Measurements from ENCODE around the gene RBM20. TPM values are rescaled to one million over a fixed set of nuclear protein-coding genes. Genes with fewer than 3 reads are reported as not detected.

RBM20 gene
- total RNA-seq, 1 donor from 2014 or later, result 3.3 TPM

DNA sequence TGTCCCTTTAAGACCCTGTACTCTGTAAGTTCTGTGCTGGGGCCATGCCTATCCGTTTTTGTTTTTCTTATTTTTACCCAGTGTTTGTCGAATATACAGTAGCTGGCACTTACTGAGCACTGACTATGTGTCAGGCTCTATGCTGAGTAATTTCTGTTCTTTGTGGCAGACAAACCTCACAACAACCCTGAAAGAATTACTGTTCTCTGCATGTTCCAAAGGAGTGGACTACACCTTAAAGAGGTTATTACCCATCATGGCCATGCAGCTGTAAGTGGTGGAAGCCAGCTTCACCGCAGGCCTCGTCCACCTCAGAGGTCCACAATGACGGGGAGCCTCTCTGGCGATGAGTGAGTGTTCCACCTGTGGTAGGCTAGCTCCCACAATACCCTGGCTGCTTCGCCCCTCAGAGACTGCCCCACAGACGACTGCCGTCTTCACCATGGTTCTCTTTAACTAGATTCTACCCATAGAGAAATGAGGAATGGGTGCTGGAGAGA lies 30.1 kb upstream of the RBM20 start:
- Histone ChIP-seq H3K4me3 (ENCODE audit: low read depth, low read length) (no peak overlapping the region), H3K36me3 (ENCODE audit: control insufficient read depth, insufficient read depth, low read length) (no peaks in the 10 kb centered on the region), H3K27me3 (ENCODE audit: control insufficient read depth, insufficient read depth, low read length) (no peaks in the 10 kb centered on the region)
- TF ChIP-seq, protein P1, sequence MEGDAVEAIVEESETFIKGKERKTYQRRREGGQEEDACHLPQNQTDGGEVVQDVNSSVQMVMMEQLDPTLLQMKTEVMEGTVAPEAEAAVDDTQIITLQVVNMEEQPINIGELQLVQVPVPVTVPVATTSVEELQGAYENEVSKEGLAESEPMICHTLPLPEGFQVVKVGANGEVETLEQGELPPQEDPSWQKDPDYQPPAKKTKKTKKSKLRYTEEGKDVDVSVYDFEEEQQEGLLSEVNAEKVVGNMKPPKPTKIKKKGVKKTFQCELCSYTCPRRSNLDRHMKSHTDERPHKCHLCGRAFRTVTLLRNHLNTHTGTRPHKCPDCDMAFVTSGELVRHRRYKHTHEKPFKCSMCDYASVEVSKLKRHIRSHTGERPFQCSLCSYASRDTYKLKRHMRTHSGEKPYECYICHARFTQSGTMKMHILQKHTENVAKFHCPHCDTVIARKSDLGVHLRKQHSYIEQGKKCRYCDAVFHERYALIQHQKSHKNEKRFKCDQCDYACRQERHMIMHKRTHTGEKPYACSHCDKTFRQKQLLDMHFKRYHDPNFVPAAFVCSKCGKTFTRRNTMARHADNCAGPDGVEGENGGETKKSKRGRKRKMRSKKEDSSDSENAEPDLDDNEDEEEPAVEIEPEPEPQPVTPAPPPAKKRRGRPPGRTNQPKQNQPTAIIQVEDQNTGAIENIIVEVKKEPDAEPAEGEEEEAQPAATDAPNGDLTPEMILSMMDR (IDR thresholded peaks at IDR 0.05; ENCODE audit: insufficient read depth, low read length, poor library complexity, severe bottlenecking), result no peak
- no peak for DNase-seq (ENCODE audit: low read depth)

DNA sequence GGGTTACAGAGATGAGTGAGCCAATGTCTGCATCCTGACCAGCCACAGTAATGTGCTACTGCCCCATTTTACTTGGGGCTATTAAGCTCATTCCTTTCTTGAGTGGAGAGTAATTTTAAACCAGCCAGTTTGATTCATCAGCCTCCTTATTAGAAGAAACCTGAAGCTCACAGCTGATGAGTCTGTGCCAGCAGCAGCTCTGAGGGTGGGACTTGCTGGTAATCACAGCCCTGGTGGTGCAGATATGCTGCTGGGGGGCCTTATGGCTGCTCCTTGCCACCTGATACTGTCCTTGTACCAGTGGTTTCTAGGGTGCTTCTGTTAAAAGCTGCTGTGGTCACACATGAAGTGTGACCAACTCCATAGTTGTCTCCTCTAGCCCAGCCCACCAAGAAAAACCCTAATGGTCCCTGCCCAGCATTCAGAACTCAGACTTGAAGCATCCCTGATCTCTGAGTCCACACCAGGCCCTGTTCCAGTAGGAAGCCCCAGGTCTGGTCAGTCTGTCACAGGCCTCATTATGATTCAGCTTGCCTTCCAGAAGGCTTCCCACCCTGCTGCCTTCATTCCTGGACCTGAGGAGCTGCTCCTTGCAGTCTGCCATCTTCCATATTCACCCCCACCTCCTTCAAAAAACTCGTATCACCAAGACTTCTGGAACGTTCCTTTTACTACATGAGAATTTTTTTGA lies 28.9 kb upstream of the RBM20 start:
- no peaks in the 10 kb centered on the region for H3K36me3 ChIP-seq (ENCODE audit: control insufficient read depth, insufficient read depth, low read length)
- DNase-seq (ENCODE audit: low read depth), result no peak
- H3K4me3 ChIP-seq (ENCODE audit: low read depth, low read length), result no peak overlapping the region
- TF ChIP-seq, protein P1 (IDR thresholded peaks at IDR 0.05; ENCODE audit: insufficient read depth, low read length, poor library complexity, severe bottlenecking), result no peak
- H3K27me3 ChIP-seq (ENCODE audit: control insufficient read depth, insufficient read depth, low read length), result no peaks in the 10 kb centered on the region

DNA sequence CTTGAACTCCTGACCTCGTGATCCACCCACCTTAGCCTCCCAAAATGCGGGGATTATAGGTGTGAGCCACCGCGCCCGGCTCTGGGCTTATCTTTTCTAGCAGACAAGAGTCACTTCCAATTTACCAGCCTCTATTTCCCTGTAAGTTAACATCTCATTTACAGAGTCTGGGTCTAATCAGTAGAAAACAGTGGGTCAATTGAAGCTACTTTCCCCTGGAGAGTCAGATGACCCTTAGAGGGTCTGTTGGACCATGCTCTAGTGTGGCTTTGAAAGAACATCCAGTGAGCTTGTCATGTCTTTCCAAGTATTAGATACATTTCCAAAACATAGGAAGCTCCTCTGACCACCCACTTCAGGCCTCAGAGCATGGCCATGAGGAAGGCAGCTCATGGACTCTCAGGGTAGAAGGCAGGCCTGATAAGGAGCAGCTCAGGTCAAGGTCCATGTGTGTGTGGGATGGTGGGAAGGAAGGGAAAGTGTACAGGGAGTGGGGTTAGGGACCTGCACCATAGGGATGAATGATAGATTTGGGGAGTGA lies 27.6 kb upstream of the RBM20 start:
- no peaks in the 10 kb centered on the region for H3K36me3 ChIP-seq (ENCODE audit: control insufficient read depth, insufficient read depth, low read length)
- H3K4me3 ChIP-seq (ENCODE audit: low read depth, low read length), result no peak overlapping the region
- TF ChIP-seq, protein P1 (IDR thresholded peaks at IDR 0.05; ENCODE audit: insufficient read depth, low read length, poor library complexity, severe bottlenecking), result no peak
- no peak for DNase-seq (ENCODE audit: low read depth)
- H3K27me3 ChIP-seq (ENCODE audit: control insufficient read depth, insufficient read depth, low read length), result no peaks in the 10 kb centered on the region

DNA sequence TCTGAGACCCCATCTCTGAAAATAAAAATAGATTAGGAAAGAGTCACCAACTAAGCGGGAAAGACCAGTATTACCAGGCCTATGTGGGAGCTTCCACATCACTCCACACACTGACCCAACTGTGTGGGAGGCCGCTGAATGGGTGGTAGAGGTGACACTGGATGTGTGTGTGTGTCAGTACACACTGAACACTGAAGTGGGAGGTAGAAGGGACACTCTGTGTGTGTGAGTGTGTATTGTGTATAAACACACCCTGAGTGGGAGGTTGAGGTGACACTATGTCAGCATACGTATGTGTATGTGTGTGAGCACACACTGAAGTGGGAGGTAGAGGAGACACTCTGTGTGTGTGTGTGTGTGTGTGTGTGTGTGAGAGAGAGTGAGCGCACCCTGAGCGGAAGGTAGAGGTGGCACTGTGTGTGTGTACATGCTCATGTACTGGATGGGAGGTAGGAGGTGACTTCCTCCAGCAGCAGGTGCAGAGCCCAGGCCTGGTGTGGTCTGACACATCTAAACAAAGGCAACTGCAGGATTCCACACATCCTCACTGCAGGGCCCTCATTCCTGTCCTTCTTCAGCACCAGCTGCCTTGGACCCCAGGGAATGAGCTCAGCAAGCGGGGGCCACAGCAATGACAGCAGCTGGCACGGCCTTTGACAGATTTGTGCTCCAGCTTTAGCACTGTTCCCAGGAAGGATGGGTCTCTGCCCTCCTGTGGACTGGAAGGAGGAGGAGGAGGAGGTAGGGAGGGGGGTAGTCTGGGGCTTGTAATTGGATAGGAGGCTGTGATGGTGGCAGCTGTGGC lies 26.5 kb upstream of the RBM20 start:
- TF ChIP-seq, protein P1 (IDR thresholded peaks at IDR 0.05; ENCODE audit: insufficient read depth, low read length, poor library complexity, severe bottlenecking), result no peak
- no peaks in the 10 kb centered on the region for H3K36me3 ChIP-seq (ENCODE audit: control insufficient read depth, insufficient read depth, low read length)
- no peaks in the 10 kb centered on the region for H3K27me3 ChIP-seq (ENCODE audit: control insufficient read depth, insufficient read depth, low read length)
- H3K4me3 ChIP-seq (ENCODE audit: low read depth, low read length), result no peak overlapping the region
- DNase-seq (ENCODE audit: low read depth), result no peak

DNA sequence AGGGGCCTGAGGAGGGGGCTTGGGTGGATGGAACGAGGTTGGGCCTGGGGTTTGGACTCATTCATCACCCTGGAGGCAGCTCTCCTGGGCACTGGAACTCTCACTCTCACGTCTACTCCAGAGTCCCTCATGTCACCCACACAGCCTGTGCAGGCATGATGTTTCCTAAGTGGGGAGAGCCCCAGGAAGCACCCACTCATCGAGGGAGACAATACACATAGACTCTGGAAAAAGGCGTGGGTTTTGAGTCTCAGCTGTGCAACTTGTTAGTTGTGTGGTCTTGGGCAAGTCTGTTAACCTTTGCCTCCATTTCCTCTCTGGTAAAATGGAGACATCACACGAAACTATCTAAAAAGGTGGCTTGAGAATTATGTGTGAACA lies 25.9 kb upstream of the RBM20 start:
- H3K4me3 ChIP-seq (ENCODE audit: low read depth, low read length), result no peak overlapping the region
- no peaks in the 10 kb centered on the region for H3K36me3 ChIP-seq (ENCODE audit: control insufficient read depth, insufficient read depth, low read length)
- DNase-seq (ENCODE audit: low read depth), result no peak
- no peaks in the 10 kb centered on the region for H3K27me3 ChIP-seq (ENCODE audit: control insufficient read depth, insufficient read depth, low read length)
- TF ChIP-seq, protein P1 (IDR thresholded peaks at IDR 0.05; ENCODE audit: insufficient read depth, low read length, poor library complexity, severe bottlenecking), result no peak
